HCT116 (cell line): Measurements from ENCODE around the gene MND1.

Experiments used
- CTCF ChIP-seq, 3 experiments: fragments of 200-600 bp in 1 of 3; sonication (generic) in 1 of 3; IDR thresholded peaks in 2 of 3; conservative IDR thresholded peaks in 1 of 3; 2 replicates each; pipeline ENCODE4 v1.5.1; 2012 to 2017; ENCODE audit warnings: low read depth in 2 of 3, low read length in 2 of 3, antibody characterized with exemption in 1 of 3, borderline replicate concordance in 1 of 3, control low read depth in 1 of 3, mild to moderate bottlenecking in 1 of 3, mixed read lengths in 1 of 3, mixed run types in 1 of 3, moderate library complexity in 1 of 3; ENCODE audit not compliant: insufficient read depth in 1 of 3
- EGR1 ChIP-seq: IDR thresholded peaks from 2 replicates; pipeline ENCODE4 v1.6.1; 2012; ENCODE audit warnings: low read depth
- MAX ChIP-seq: IDR thresholded peaks from 2 replicates; pipeline ENCODE4 v1.6.1; 2012
- POLR2A ChIP-seq: IDR thresholded peaks from 2 replicates; pipeline ENCODE4 v1.7.0; 2011; ENCODE audit warnings: borderline replicate concordance; ENCODE audit not compliant: insufficient read depth, insufficient read length; ENCODE audit errors: extremely low read depth
- POLR2AphosphoS5 ChIP-seq: IDR thresholded peaks from 2 replicates; pipeline ENCODE4 v1.6.1; 2011; ENCODE audit warnings: mild to moderate bottlenecking, low read depth, low read length, moderate library complexity
- REST ChIP-seq: IDR thresholded peaks from 2 replicates; pipeline ENCODE4 v1.6.1; 2012; ENCODE audit warnings: low read depth
- TCF7L2 ChIP-seq: IDR thresholded peaks from 2 replicates; pipeline ENCODE4 v1.7.0; 2011; ENCODE audit warnings: borderline replicate concordance, inconsistent platforms; ENCODE audit not compliant: insufficient read depth, insufficient read length; ENCODE audit errors: extremely low read depth
- ZFX ChIP-seq: fragments of 450-650 bp; IDR thresholded peaks from 2 replicates; pipeline ENCODE4 v1.6.1; 2017
- ZNF274 ChIP-seq: fragments of 200-500 bp; sonication (Bioruptor generic); IDR thresholded peaks from 2 replicates; pipeline ENCODE4 v1.6.1; 2014; ENCODE audit warnings: mild to moderate bottlenecking, low read depth, low read length, inconsistent platforms

DNA sequence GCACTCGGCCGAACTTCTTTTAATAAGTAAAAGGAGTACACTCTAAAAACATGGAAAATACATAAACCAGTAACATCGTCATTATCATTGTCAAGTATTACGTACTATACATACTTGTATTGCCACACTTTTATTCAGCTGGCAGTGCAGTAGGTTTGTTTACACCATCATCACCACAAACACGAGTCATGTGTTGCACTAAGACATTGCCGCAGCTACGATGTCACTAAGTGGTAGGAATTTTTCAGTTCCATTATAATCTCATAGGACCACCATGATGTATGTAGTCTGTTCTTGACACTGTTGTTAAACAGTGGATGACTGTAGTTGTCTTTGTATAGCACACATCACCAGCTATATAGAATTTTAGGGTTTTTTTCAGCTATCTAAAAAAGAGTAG is 73.6 kb downstream of the MND1 start:
- TF ChIP-seq CTCF (IDR thresholded peaks at IDR 0.05 in 2 of 3, conservative IDR thresholded peaks at IDR 0.05 in 1 of 3; ENCODE audit: borderline replicate concordance in 1 of 3, insufficient read depth in 1 of 3, low read depth in 2 of 3, low read length in 2 of 3) (no peak), REST (no peak), ZFX (no peak), ZNF274 (no peak), EGR1 (no peak), POLR2A (no peak), TCF7L2 (no peak), POLR2AphosphoS5 (no peak), MAX (no peak)
